ENCODE measurements around the gene SUDS3. TPM values are rescaled to one million over a fixed set of nuclear protein-coding genes. Genes with fewer than 3 reads are reported as not detected.

Gene SUDS3
- total and polyA plus RNA-seq, 2 donors (not counting 1 experiment from before 2014, with no cell fraction given): 20.3 to 31.4 TPM

DNA sequence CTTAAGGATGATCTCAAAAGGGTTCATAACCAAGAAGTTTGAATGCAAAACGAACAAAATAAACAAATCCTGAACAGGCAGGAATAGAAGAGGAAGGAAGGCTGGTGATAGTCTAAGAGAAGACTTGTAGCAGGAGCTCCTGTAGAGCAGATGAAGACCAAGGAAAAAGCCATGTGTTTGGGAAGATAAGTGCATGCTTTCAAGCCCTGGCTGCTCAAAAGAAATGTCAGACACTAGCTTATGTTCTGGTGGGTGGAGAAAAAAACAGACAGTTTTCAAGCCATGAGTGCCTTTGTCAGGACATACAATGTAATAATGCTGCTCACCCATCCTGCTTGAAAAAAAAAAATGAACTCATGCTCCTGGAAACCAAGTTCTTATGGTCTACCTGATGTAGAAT is 31.0 kb upstream of the SUDS3 start:
- TF ChIP-seq, protein P1, sequence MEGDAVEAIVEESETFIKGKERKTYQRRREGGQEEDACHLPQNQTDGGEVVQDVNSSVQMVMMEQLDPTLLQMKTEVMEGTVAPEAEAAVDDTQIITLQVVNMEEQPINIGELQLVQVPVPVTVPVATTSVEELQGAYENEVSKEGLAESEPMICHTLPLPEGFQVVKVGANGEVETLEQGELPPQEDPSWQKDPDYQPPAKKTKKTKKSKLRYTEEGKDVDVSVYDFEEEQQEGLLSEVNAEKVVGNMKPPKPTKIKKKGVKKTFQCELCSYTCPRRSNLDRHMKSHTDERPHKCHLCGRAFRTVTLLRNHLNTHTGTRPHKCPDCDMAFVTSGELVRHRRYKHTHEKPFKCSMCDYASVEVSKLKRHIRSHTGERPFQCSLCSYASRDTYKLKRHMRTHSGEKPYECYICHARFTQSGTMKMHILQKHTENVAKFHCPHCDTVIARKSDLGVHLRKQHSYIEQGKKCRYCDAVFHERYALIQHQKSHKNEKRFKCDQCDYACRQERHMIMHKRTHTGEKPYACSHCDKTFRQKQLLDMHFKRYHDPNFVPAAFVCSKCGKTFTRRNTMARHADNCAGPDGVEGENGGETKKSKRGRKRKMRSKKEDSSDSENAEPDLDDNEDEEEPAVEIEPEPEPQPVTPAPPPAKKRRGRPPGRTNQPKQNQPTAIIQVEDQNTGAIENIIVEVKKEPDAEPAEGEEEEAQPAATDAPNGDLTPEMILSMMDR (conservative IDR thresholded peaks at IDR 0.05 in 1 of 2, IDR thresholded peaks at IDR 0.05 in 1 of 2; ENCODE audit: low read depth in 1 of 2, low read length in 2 of 2): no peak
- TF ChIP-seq EZH2 (IDR thresholded peaks at IDR 0.05; ENCODE audit: low read length, missing control alignments): no peak

GRCh38 chr12:118346895-118347294 is 29.5 kb upstream of the SUDS3 start:
- TF ChIP-seq, protein P1 (conservative IDR thresholded peaks at IDR 0.05 in 1 of 2, IDR thresholded peaks at IDR 0.05 in 1 of 2; ENCODE audit: low read depth in 1 of 2, low read length in 2 of 2): no peak
- TF ChIP-seq EZH2 (IDR thresholded peaks at IDR 0.05; ENCODE audit: low read length, missing control alignments): no peak
- Histone ChIP-seq H3K9me3 (ENCODE audit: control insufficient read depth, insufficient read depth, low read depth, low read length) (no peaks in the 10 kb centered on the region), H3K4me1 (ENCODE audit: control insufficient read depth, extremely low read depth, insufficient read depth, low read length) (no peaks in the 10 kb centered on the region), H2AFZ (ENCODE audit: low read length) (no peak overlapping the region), H4K20me1 (ENCODE audit: control insufficient read depth, extremely low read depth, insufficient read depth, low read length) (no peaks in the 10 kb centered on the region), H3K27ac (ENCODE audit: insufficient read depth, low read length) (no peak overlapping the region), H3K4me2 (ENCODE audit: extremely low read depth, insufficient read depth, low read length) (no peak overlapping the region), H3K4me3 (replicated peaks in 1 of 4; ENCODE audit: control extremely low read depth in 1 of 4, insufficient read depth in 1 of 4, low read depth in 3 of 4, low read length in 4 of 4) (no peak overlapping the region), H3K79me2 (ENCODE audit: control insufficient read depth, insufficient read depth, low read length) (peaks cover 50% of the 10 kb centered on the region), H3K36me3 (ENCODE audit: control insufficient read depth, insufficient read depth, low read length) (no peaks in the 10 kb centered on the region), H3K9ac (ENCODE audit: insufficient read depth, low read length) (no peak overlapping the region), H3K27me3 (ENCODE audit: control insufficient read depth, insufficient read depth, low read length) (no peaks in the 10 kb centered on the region)
- no peak for DNase-seq (ENCODE audit: low read depth in 2 of 2)

More for the DNA sequence above, 31.0 kb upstream of the SUDS3 start:
- no peak overlapping the region for H3K4me2 ChIP-seq (ENCODE audit: extremely low read depth, insufficient read depth, low read length)
- no peak overlapping the region for H3K4me3 ChIP-seq (replicated peaks in 1 of 4; ENCODE audit: control extremely low read depth in 1 of 4, insufficient read depth in 1 of 4, low read depth in 3 of 4, low read length in 4 of 4)
- DNase-seq (ENCODE audit: low read depth in 2 of 2): no peak
- H4K20me1 ChIP-seq (ENCODE audit: control insufficient read depth, extremely low read depth, insufficient read depth, low read length): no peaks in the 10 kb centered on the region
- H2AFZ ChIP-seq (ENCODE audit: low read length): no peak overlapping the region
- no peaks in the 10 kb centered on the region for H3K36me3 ChIP-seq (ENCODE audit: control insufficient read depth, insufficient read depth, low read length)
- H3K27me3 ChIP-seq (ENCODE audit: control insufficient read depth, insufficient read depth, low read length): no peaks in the 10 kb centered on the region
- peaks cover 53% of the 10 kb centered on the region for H3K79me2 ChIP-seq (ENCODE audit: control insufficient read depth, insufficient read depth, low read length)
- no peaks in the 10 kb centered on the region for H3K9me3 ChIP-seq (ENCODE audit: control insufficient read depth, insufficient read depth, low read depth, low read length)
- H3K27ac ChIP-seq (ENCODE audit: insufficient read depth, low read length): no peak overlapping the region
- H3K9ac ChIP-seq (ENCODE audit: insufficient read depth, low read length): no peak overlapping the region
- no peaks in the 10 kb centered on the region for H3K4me1 ChIP-seq (ENCODE audit: control insufficient read depth, extremely low read depth, insufficient read depth, low read length)

DNA sequence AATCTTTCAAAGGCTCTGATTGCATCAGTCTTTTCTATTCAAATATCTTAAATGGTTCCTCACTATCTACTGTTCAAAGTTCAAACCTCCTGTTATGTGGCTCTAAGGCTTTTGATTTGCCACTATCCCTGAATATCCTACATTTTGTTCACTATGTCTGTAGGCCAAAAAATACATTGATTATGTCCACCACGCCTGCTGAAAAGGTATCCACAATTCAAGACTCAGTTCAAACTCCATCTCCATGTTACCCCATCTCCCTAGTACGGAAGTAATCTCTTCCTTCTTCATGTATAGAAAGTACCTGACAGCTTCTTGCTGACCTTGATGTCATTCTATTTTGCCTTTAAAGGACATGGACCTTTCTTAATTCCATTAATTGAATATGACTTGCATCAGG is 28.4 kb upstream of the SUDS3 start:
- Histone ChIP-seq H2AFZ (ENCODE audit: low read length) (no peak overlapping the region), H3K79me2 (ENCODE audit: control insufficient read depth, insufficient read depth, low read length) (peaks cover 47% of the 10 kb centered on the region), H3K27me3 (ENCODE audit: control insufficient read depth, insufficient read depth, low read length) (no peaks in the 10 kb centered on the region), H3K36me3 (ENCODE audit: control insufficient read depth, insufficient read depth, low read length) (no peaks in the 10 kb centered on the region), H3K9me3 (ENCODE audit: control insufficient read depth, insufficient read depth, low read depth, low read length) (no peaks in the 10 kb centered on the region), H3K4me3 (replicated peaks in 1 of 4; ENCODE audit: control extremely low read depth in 1 of 4, insufficient read depth in 1 of 4, low read depth in 3 of 4, low read length in 4 of 4) (no peak overlapping the region), H3K27ac (ENCODE audit: insufficient read depth, low read length) (no peak overlapping the region), H3K4me1 (ENCODE audit: control insufficient read depth, extremely low read depth, insufficient read depth, low read length) (no peaks in the 10 kb centered on the region), H4K20me1 (ENCODE audit: control insufficient read depth, extremely low read depth, insufficient read depth, low read length) (no peaks in the 10 kb centered on the region), H3K4me2 (ENCODE audit: extremely low read depth, insufficient read depth, low read length) (no peak overlapping the region), H3K9ac (ENCODE audit: insufficient read depth, low read length) (no peak overlapping the region)
- TF ChIP-seq, protein P1 (conservative IDR thresholded peaks at IDR 0.05 in 1 of 2, IDR thresholded peaks at IDR 0.05 in 1 of 2; ENCODE audit: low read depth in 1 of 2, low read length in 2 of 2): no peak
- DNase-seq (ENCODE audit: low read depth in 2 of 2): no peak

Data from fibroblast of lung (primary cell).